Measurements from ENCODE around the gene INPP4B.

DNA sequence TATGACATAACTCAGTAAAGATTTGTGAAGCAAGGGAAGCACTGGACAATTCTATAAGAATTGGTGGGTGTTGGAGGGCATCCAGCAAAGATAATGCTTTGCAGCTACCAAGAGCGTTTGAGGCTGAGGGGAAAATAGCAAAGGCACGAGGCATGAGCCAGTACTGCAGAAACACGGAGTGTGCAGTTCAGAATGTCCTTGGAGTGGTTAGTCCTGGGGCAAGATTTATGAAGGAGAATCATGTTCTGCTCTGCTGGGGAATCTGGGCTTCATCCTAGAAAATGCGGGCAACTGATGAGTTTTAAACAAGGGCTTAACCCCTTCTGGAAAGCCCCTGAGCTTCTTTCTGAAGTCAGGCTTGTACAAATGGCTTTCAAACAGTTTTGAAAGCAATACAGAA is 757.2 kb downstream of the INPP4B start:
- TF ChIP-seq, protein P1, sequence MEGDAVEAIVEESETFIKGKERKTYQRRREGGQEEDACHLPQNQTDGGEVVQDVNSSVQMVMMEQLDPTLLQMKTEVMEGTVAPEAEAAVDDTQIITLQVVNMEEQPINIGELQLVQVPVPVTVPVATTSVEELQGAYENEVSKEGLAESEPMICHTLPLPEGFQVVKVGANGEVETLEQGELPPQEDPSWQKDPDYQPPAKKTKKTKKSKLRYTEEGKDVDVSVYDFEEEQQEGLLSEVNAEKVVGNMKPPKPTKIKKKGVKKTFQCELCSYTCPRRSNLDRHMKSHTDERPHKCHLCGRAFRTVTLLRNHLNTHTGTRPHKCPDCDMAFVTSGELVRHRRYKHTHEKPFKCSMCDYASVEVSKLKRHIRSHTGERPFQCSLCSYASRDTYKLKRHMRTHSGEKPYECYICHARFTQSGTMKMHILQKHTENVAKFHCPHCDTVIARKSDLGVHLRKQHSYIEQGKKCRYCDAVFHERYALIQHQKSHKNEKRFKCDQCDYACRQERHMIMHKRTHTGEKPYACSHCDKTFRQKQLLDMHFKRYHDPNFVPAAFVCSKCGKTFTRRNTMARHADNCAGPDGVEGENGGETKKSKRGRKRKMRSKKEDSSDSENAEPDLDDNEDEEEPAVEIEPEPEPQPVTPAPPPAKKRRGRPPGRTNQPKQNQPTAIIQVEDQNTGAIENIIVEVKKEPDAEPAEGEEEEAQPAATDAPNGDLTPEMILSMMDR (conservative IDR thresholded peaks at IDR 0.05), result no peak
- TF ChIP-seq EZH2 (IDR thresholded peaks at IDR 0.05; ENCODE audit: low read depth), result no peak
